Activated naive CD8-positive, alpha-beta T cell treated with anti-CD3 and anti-CD28 coated beads for 36 hours (primary cell): ENCODE results near the gene HDHD5. TPM values are rescaled to one million over a fixed set of nuclear protein-coding genes. Genes with fewer than 3 reads are reported as not detected.
"Not testable (repeated sequence)": the region's sequence is repeated elsewhere in the genome, so short reads cannot be mapped to it uniquely, and the experiment has no call there.

Experiments used
- DNase-seq: peaks from one replicate; pipeline ENCODE4 v3.0.0; 2021
- H3K27ac Mint-ChIP-seq: one replicate; pipeline ENCODE4 v1.8.0; 2022; ENCODE audit warnings: mild to moderate bottlenecking, moderate library complexity, mixed read lengths
- H3K27me3 Mint-ChIP-seq: one replicate; pipeline ENCODE4 v1.8.0; 2022; ENCODE audit warnings: mild to moderate bottlenecking, mixed read lengths
- H3K36me3 Mint-ChIP-seq: one replicate; pipeline ENCODE4 v1.8.0; 2021; ENCODE audit warnings: mild to moderate bottlenecking, mixed read lengths
- H3K4me1 Mint-ChIP-seq: one replicate; pipeline ENCODE4 v1.8.0; 2021; ENCODE audit warnings: mixed read lengths
- H3K4me3 Mint-ChIP-seq: one replicate; pipeline ENCODE4 v1.8.0; 2022; ENCODE audit warnings: mild to moderate bottlenecking, moderate library complexity, mixed read lengths
- H3K9me3 Mint-ChIP-seq: one replicate; pipeline ENCODE4 v1.8.0; 2022; ENCODE audit warnings: mixed read lengths
- total RNA-seq, 2 experiments: library from RNA; stranded (reverse); gene quantifications; one replicate each; pipeline ENCODE4 v1.2.3, GENCODE V29; 2021

Gene HDHD5
- total RNA-seq, 2 experiments from 2014 or later: 54.9 to 64.8 TPM

GRCh38 chr22:17164392-17165024 is 5.4 kb upstream of the HDHD5 start:
- H3K4me3 Mint-ChIP-seq: no peak overlapping the region
- peaks cover 3% of the 10 kb centered on the region for H3K36me3 Mint-ChIP-seq
- no peaks in the 10 kb centered on the region for H3K9me3 Mint-ChIP-seq
- H3K27ac Mint-ChIP-seq: no peak overlapping the region
- H3K27me3 Mint-ChIP-seq: no peaks in the 10 kb centered on the region
- H3K4me1 Mint-ChIP-seq: peaks cover 5% of the 10 kb centered on the region
- DNase-seq: no peak

GRCh38 chr22:17162731-17163130 is 3.7 kb upstream of the HDHD5 start:
- DNase-seq: no peak
- H3K27me3 Mint-ChIP-seq: no peaks in the 10 kb centered on the region
- H3K4me1 Mint-ChIP-seq: peaks cover 11% of the 10 kb centered on the region
- no peaks in the 10 kb centered on the region for H3K9me3 Mint-ChIP-seq
- no peak overlapping the region for H3K27ac Mint-ChIP-seq
- peaks cover 9% of the 10 kb centered on the region for H3K36me3 Mint-ChIP-seq
- no peak overlapping the region for H3K4me3 Mint-ChIP-seq

DNA sequence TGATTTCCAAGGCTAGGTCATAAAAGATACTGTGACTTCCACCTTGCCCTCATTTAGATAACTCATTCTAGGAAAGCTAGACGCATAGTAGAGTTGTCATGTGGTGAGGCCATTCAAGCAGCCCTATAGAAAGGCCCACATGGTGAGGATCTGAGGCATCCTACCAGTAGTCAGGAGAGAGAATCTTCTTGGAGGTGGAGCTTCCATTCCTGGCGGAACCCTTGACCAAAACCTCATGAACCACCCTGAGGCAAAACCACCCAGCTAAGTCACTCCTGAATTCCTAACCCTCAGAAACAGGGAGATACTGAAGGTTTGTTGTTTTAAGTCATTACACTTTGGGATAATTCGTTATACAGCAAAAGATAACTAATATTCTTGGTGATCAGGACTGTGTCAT is 2.9 kb upstream of the HDHD5 start:
- Mint-ChIP-seq H3K27ac (no peak overlapping the region), H3K36me3 (peaks cover 9% of the 10 kb centered on the region), H3K9me3 (no peaks in the 10 kb centered on the region), H3K4me3 (no peak overlapping the region), H3K27me3 (no peaks in the 10 kb centered on the region), H3K4me1 (peaks cover 15% of the 10 kb centered on the region)
- DNase-seq: no peak

DNA sequence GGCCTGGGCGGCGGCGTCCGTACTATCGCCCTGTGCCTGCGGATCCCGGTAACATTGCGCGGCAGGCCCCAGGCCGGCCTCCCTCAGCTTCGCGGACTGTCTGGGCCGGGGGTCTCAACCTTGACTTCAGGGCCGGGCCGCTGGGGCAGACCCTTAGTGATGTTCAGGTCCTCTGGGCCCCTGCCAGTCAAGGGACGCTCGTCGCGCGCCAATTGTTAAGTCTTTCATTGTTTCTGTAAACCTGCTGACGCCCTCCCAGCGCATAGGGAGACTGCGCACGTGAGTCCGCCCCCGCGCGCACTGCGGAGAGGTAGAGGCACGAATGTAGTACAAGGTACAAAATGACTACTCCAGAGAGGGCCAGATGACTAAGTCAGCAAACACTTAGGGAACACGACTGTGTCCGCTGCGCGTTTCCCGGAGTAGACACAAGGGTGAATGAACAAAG is 451 bp upstream of the HDHD5 start:
- no peaks in the 10 kb centered on the region for H3K27me3 Mint-ChIP-seq
- H3K27ac Mint-ChIP-seq: peak overlapping the region; percentile 83
- H3K36me3 Mint-ChIP-seq: peaks cover 18% of the 10 kb centered on the region
- H3K4me3 Mint-ChIP-seq: peak overlapping the region; percentile 90
- peaks cover 32% of the 10 kb centered on the region for H3K4me1 Mint-ChIP-seq
- DNase-seq: peak; percentile 75
- H3K9me3 Mint-ChIP-seq: no peaks in the 10 kb centered on the region

- Mint-ChIP-seq H3K4me3 (peak overlapping the region; percentile 90), H3K27ac (peak overlapping the region; percentile 84), H3K4me1 (peaks cover 35% of the 10 kb centered on the region), H3K27me3 (no peaks in the 10 kb centered on the region), H3K9me3 (no peaks in the 10 kb centered on the region), H3K36me3 (peaks cover 20% of the 10 kb centered on the region)
- no peak for DNase-seq
Measured at GRCh38 chr22:17158176-17158567, 905 bp downstream of the HDHD5 start.

DNA sequence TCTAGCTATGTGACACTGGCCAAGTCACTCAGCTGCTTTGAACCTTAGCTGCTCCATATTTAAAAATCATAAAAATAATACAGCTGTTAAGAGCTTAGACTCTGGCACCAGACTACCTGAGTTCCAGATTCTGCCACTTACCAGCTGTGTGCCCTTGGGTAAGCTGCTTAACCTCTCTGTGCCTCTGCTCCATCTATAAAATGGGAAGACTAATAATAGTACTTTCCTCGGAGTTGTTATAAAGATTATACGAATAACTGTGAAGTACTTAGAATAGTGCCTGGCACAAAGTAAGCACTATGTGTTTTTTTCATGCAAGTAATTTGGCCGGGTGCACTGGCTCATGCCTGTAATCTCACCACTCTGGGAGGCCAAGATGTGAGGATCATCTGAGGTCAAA is 1.4 kb downstream of the HDHD5 start:
- Mint-ChIP-seq H3K9me3 (no peaks in the 10 kb centered on the region), H3K27ac (no peak overlapping the region), H3K27me3 (no peaks in the 10 kb centered on the region), H3K36me3 (peaks cover 20% of the 10 kb centered on the region), H3K4me1 (peaks cover 35% of the 10 kb centered on the region), H3K4me3 (peak overlapping the region; percentile 90)
- no peak for DNase-seq

GRCh38 chr22:17155941-17156340 is 3.1 kb downstream of the HDHD5 start:
- H3K4me1 Mint-ChIP-seq: peaks cover 42% of the 10 kb centered on the region
- H3K9me3 Mint-ChIP-seq: no peaks in the 10 kb centered on the region
- H3K36me3 Mint-ChIP-seq: peaks cover 26% of the 10 kb centered on the region
- no peak overlapping the region for H3K27ac Mint-ChIP-seq
- DNase-seq: no peak
- peak overlapping the region; percentile 14 for H3K4me3 Mint-ChIP-seq
- H3K27me3 Mint-ChIP-seq: no peaks in the 10 kb centered on the region

- Mint-ChIP-seq H3K27ac (no peak overlapping the region), H3K36me3 (peaks cover 20% of the 10 kb centered on the region), H3K4me3 (no peak overlapping the region), H3K27me3 (no peaks in the 10 kb centered on the region), H3K9me3 (no peaks in the 10 kb centered on the region), H3K4me1 (peaks cover 37% of the 10 kb centered on the region)
- no peak for DNase-seq
Measured at GRCh38 chr22:17152971-17153370, 6.1 kb downstream of the HDHD5 start.

GRCh38 chr22:17152340-17152739 is 6.7 kb downstream of the HDHD5 start:
- no peak overlapping the region for H3K27ac Mint-ChIP-seq
- H3K36me3 Mint-ChIP-seq: peaks cover 23% of the 10 kb centered on the region
- no peak overlapping the region for H3K4me3 Mint-ChIP-seq
- H3K9me3 Mint-ChIP-seq: no peaks in the 10 kb centered on the region
- peaks cover 33% of the 10 kb centered on the region for H3K4me1 Mint-ChIP-seq
- H3K27me3 Mint-ChIP-seq: no peaks in the 10 kb centered on the region
- DNase-seq: no peak

GRCh38 chr22:17149076-17149815 is 9.8 kb downstream of the HDHD5 start:
- H3K9me3 Mint-ChIP-seq: no peaks in the 10 kb centered on the region
- H3K4me1 Mint-ChIP-seq: peaks cover 13% of the 10 kb centered on the region
- H3K27me3 Mint-ChIP-seq: no peaks in the 10 kb centered on the region
- DNase-seq: no peak
- no peak overlapping the region for H3K27ac Mint-ChIP-seq
- H3K4me3 Mint-ChIP-seq: no peak overlapping the region
- H3K36me3 Mint-ChIP-seq: peaks cover 19% of the 10 kb centered on the region

GRCh38 chr22:17147458-17147857 is 11.6 kb downstream of the HDHD5 start:
- H3K27ac Mint-ChIP-seq: not testable (repeated sequence)

DNA sequence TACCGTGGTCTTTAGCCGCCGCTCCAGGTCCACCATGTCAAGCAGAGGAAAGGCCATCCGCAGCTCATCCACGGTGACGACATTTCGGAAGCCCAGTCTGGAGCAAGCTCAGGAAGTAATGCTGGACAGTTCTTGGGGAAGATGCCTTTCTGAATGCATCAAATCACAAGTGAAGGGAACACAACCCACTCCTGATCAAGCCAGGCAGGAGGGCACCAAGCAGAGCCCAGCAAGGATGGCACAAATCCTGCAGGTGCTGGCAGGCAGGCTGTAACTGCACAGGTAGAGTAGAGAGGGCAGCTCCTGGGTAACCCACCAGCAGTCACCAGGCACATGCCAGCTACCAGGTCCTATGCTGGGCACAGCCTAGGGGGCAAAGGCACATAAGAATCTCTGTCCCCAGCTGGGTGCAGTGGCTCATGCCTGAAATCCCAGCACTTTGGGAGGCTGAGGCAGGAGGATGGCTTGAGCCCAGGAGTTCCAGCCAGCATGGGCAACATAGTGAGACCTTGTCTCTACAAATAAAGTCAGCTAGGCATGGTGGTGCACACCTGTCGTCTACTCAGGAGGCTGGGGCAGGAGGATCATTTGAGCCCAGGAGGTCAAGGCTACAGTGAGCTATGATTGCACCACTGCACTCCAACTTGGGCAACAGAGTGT is 13.9 kb downstream of the HDHD5 start:
- Mint-ChIP-seq H3K27ac (no peak overlapping the region), H3K4me3 (no peak overlapping the region), H3K27me3 (no peaks in the 10 kb centered on the region), H3K9me3 (no peaks in the 10 kb centered on the region), H3K36me3 (peaks cover 21% of the 10 kb centered on the region), H3K4me1 (peaks cover 3% of the 10 kb centered on the region)
- DNase-seq: no peak

More at GRCh38 chr22:17147458-17147857, 11.6 kb downstream of the HDHD5 start:
- not testable (repeated sequence) for H3K9me3 Mint-ChIP-seq, H3K4me3 Mint-ChIP-seq, DNase-seq, H3K27me3 Mint-ChIP-seq
- Mint-ChIP-seq H3K36me3 (peaks cover 23% of the 10 kb centered on the region), H3K4me1 (peaks cover 11% of the 10 kb centered on the region)

GRCh38 chr22:17143826-17144225 is 15.3 kb downstream of the HDHD5 start:
- no peak for DNase-seq
- H3K9me3 Mint-ChIP-seq: no peaks in the 10 kb centered on the region
- H3K36me3 Mint-ChIP-seq: peaks cover 21% of the 10 kb centered on the region
- H3K27me3 Mint-ChIP-seq: no peaks in the 10 kb centered on the region
- peaks cover 3% of the 10 kb centered on the region for H3K4me1 Mint-ChIP-seq
- H3K4me3 Mint-ChIP-seq: no peak overlapping the region
- no peak overlapping the region for H3K27ac Mint-ChIP-seq

DNA sequence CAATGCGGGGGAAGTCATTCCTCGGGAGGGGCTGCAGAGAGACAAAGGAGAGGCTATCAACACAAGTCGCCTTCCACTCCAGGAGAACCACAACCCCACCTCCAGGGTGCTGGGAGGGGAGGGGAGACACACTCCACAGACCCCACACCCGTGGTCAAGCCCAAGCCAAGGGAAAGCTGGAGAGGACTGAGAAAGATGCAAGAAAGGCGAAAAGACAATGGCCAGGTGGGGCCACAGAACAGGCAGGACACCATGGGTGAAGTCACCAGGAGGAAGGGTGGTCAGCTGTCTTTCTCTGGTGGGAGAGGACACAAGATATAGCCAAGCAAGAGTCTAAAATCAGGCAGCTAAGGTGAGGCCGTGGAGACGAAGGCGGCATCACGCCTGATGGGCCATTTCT is 16.0 kb downstream of the HDHD5 start:
- Mint-ChIP-seq H3K27ac (no peak overlapping the region), H3K4me3 (no peak overlapping the region), H3K9me3 (no peaks in the 10 kb centered on the region), H3K4me1 (peaks cover 2% of the 10 kb centered on the region), H3K36me3 (peaks cover 24% of the 10 kb centered on the region), H3K27me3 (no peaks in the 10 kb centered on the region)
- no peak for DNase-seq
